Stimulated activated CD4-positive, alpha-beta T cell treated with anti-CD3 and anti-CD28 coated beads, Interleukin-15, amount 100 ng/mL, for 24 hours (primary cell): ENCODE results near the gene KIRREL3.

Experiments used
- DNase-seq: peaks from one replicate; pipeline ENCODE4 v3.0.0-alpha.2; 2020

Gene KIRREL3

DNA sequence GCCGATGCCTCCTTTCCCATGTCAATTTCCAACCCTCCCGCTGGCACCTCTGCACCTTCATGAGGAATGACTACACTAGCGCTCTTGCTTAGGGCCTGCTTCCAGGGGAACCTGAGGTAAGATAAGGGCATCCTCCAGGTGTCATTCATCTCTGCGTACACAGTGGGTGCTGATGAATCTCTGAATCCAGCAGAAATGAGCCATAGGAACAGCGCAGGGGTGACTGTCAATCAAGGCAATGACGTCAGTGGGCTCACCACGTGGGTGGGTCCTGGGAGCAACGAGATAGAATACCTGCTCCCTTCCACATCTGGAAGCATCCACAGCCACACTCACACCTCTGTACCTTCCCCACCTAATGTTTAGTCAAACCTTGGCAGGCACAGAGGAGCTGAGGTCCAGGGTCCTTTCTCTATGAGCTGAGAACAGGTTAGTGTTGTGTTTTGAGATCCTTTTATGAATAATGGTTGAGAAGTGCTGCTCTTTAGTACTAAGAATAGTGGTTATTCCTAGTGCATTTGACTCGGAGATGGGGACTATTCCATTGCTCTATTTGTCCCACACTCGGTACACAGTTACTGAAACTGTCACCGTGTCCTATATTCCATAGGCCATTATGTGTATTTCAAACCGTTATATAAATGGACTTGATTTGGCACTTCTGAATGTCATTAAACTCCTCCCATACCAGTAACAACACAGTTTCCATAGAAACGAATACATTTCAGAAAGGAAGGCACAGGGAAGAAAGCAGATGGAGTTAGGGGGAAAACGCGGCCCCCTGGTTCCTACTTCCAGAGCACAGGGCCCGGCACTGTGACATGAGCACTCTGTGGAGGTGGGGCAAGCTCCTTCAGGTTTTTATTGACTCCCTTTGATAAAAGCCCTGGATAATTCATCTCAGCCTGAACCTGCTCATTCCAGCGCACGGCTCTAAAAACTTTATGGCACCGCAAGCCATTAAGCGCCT lies 451.7 kb downstream of the KIRREL3 start:
- DNase-seq = no peak

DNA sequence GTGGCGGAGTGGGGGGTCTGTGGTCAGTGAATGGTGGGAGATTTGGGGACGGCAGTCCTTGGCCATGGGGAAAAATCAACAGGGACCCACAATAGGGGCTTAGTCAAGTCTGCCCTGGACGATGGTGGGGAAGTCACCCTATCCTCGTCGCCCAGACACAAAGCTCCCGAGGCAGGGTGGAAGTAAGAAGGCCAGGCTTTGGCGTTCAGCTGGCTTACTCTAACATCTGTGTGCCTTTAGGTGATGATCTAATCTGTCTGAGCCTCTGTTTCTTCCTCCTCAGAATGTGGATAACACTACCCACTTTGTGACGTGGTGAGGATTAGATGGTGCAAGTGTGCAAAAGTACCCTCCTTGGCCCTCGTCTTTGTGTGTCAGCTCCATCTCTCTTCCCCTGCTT lies 452.9 kb downstream of the KIRREL3 start:
- no peak for DNase-seq

DNA sequence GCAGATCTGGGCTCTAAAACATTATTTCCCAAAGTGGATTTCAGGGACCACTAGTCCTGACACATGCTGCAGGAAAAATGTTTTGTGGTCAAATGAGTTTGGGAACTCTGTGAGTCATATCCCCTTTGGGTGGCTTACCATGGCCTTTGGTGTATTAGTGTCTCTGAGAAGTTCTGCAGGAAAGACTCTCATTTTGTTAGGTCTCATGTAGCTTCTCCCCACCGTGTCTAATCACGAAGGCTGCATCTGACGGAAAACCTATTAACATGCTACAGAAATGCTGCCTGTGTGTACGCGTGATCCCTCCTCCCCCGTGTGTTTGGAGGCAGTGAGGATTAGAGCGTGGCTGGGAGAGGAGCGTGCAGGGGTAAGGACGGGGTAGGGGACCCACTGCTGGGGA lies 453.4 kb downstream of the KIRREL3 start:
- no peak for DNase-seq

DNA sequence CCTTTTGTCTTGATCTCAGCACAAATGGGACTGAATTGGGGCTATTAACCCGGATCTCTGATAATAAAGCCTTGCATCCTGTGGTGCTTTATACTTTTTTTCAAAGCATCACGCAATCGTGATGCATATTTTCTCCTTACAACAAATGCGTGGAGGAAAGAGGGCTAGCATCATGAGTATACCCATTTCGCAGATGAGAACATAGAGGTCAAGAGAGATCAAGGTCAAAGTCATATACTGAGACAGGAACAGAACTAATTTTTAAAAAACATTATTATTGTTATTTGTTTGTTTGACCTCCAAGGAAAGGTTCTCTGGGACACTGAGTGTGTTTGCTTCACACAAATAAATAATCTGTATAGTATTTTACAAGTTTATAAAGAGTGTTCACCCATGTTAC lies 453.9 kb downstream of the KIRREL3 start:
- DNase-seq = no peak

DNA sequence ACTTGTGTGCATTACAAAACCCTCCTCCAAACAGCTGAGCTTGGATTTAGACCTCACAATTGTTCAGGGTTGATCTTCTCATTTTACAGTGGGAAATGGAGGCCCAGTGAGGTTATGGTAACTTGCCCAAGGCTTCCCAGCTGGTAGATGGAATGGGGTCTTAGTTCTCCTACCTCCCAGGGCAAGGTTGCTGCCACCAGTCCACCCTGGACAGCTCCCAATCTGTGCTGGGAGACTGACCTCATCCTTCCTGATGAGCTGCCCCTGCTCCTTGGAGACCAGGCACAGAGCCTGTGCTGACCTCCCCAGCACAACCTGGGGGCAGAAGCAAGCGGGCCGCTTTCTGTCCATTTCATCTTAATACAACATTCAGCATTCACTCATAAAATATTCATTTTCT lies 454.4 kb downstream of the KIRREL3 start:
- DNase-seq = no peak

DNA sequence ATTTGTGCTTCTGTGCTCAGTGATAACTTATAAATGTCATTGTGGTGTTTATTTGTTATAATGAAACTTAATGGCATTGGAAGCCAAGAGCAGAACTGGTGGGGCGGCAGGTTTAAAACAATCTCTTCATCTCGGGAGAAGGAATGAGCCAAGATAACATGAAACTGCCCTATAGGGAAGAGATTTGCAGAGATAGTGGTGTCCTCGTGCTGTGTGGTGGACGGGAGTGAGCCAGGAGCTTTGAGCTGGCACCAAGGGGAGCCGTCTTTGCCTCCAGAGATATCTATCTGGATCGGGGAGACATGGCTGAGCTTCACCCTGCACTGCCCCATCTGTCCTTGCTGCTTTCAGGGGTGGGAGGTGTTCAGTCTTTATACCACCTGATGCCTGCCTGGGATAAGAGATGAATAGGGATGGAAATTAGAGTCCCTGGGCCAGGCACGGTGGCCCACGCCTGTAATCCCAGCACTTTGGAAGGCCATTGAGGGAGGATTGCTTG lies 455.5 kb downstream of the KIRREL3 start:
- no peak for DNase-seq

DNA sequence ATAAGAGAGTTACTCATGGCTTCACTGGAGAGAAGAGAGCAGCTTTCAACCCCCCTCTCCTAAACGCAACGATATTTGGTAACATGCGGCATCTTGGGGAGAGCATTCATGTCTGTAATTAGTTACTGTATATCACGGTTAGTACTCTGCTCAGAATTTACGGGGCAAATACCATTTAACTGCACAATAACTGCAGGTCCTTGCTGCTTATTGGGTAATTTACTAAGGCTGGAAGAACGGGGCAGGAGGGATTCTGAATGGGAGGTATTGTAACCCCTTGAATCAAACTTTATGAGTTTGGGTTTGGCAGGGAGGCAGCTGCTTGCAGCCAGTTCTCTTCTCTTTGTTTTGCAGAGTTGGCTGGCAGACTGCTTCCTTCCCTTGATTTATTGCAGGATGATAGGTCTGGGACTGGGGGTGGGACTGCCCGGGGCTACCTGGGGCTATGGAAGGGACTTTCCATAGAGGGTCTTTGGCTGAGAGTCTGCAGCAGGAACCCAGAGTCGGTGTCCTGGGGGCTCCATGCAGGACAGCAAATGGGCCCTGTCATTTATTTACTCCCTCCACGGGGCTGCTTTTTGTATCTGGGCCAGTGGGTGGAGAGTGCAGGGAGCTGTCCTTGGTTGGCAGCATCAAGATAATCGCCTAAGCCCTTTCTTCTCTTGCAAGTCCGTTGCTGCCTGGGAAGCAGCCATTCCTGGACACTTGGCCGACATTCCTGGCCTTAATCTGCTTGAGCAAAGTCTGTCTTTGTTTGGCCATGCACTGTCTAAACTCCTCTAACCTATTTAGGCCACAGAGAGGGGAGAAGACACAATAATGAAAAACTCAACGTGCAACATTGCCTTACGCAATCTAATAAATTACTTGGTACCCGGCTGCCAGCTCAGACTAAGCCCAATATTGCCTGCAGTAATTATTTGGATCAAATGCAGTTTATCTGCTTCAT lies 456.2 kb downstream of the KIRREL3 start:
- DNase-seq = no peak

DNA sequence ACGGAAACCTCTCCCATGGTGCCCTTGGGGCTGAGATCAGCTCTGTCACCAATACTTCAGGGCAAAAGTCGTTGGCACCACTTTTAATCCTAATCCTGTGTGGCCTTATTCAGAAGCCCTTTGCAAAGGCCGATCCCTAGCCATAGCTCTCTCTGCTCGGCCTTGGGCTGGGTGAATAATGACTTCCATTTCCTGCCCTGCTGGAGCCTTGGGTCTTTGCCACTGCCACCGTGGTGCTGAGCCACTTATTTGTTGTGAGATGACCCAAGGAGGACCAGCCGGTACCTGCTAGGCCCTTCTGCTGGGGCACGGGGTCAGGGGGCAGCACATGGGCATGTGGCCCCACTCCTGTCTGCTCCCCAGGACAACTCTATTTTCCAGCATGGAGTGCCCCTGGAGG lies 456.9 kb downstream of the KIRREL3 start:
- DNase-seq = no peak

DNA sequence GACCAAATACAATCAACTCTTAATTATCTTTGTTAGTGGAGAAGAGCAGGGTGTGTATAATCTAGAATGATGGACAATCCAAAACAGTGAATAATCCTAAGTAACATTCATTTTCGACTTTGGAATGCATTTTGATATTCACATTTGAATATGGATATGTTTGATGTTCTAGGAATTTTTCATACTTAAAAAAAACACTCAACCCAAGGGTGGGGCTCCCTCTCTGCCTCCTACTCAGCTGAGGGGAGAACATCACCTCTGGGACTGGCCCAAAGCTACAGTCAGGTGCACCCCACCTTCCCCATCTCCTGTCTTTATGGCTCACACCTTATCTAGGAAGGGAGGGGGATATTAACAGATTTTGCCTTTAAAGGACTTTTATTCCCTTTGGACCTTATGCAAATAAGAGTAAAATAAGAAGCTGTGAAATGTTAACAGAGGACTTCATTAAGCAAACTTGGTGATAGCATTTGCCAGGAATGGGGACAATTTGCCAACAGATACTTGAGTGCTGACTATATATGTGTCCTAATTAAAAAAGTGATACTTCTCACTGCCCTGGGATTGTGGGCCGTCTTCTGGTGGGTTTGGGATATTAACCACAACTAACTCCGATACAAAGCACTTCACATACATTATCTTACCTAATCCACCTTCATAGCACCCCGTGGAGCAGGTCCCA lies 458.1 kb downstream of the KIRREL3 start:
- no peak for DNase-seq

DNA sequence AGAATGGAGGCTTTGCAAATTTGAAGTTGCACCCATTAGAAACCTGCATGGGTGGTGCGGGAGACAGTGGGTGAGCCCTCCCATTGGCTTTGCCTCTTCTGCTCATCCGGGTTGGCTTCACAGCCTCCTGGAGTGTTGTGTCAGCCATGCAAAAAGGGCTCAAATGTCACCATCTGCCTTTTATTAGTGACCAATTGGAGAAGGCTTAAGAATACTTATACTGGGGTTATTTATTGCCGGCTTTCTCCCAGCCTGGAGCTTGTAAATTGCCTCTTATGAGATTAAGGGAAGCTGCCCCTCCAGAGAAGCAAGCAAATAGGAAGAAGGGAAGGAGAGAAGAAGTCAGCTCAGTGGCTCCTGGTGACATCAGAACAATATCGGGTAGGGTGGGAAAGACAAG lies 462.5 kb downstream of the KIRREL3 start:
- no peak for DNase-seq

DNA sequence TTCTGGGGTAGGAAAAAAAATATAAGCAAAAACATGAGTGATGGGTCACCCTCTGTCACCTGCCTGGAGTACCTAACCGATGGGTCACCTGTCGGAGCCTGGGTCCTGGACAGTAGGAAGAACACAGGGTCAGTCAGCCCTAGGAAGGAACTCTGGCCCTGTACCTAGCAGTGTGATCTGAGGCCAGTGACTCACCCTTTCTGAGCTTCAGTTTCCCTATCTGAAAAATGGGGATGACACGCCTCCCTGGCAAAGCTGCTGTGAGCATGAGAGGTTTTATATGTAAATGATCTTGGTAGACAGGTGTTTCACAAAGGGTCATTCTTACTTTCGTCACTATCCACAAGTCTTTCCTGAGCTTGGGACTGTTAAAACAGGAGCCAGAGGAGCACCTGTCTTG lies 463.1 kb downstream of the KIRREL3 start:
- no peak for DNase-seq

DNA sequence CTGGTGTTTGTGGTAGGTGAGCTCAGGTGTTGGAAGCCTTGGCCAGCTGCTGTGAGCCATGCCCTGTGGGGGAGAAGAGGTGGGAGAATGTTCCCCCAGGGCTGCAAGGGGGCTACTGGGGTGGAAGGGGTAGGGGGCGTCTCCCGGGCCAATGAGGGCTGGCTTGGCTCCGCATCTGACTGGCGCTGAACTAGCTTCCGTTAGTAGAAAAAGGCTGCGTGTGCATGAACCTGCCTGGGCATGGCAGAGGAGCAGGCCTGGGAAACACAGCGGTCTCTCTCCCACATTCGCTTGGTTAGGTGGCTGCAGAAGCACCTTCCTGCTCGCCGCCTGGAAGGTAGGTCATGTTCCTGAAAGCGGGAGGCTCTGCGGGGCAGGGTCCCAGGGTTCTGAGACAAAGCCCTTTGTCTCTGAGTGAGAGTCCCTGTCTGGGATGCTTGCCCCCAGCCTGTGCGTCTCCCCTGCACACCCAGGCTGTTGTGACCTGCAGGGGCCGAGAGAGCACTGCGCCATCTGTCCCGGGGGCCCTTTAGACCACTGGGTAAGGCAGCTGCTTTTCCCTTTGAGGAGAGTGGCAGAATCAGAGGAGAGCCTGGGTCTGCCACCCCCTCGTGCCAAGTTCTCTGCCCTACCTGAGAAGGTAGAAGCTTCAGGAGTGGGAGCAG lies 466.3 kb downstream of the KIRREL3 start:
- no peak for DNase-seq

DNA sequence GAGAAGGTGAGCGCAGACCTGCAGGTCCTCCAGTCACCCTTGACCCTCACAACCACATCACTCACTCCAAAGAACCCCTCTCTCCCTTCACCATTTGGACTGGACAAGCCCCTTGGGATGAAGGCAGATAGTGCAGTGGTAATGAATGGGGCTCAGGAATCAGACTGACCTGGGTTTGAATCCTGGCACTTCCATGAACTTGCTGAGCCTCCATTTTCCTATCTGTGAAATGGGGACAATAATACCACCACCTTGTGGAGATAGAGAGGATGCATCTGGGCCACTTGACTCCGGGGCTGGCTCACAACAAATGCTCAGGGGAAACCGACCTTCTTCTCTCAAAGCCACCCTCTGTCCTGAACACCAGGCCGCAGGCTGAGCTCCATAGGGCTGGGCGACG lies 467.0 kb downstream of the KIRREL3 start:
- DNase-seq = no peak

DNA sequence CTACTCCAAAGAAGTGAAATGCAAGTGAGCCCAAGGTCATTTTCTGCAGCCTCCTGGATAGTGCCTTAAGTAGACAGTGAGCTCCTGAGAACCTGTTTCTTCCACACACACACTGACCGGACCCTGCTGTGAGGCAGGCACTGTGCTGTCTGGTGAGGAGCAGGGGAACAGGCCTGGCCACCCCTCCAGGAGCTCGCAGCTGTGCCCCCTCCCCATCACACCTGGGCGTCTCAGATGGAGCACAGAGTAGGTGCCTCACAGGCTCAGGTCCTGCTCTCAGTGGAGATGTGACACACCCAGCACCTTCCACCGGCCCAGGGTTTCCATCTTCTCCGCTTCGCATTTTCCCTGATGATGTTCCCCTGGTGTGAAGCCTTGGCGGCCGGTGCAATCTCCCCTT lies 470.2 kb downstream of the KIRREL3 start:
- no peak for DNase-seq

DNA sequence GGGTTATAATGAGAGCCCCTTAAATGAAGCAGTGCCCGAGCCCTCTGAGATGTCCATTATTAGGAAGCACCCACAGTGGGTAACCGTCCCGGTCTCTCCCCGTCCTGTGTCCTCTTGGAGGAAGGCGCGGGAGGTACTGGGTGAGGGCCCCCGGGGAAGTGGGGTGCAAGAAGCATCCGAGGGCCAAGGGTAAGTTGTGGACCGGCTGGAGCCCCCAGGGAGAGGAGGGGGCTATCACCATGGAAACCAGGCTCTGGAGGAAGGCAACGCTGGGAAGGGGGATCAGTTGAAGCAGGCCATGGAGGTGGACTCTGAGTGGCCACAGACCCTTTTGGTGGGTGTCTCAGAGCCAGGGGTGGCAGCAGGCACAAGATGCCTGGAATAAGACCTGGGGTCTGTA lies 471.5 kb downstream of the KIRREL3 start:
- DNase-seq = no peak

DNA sequence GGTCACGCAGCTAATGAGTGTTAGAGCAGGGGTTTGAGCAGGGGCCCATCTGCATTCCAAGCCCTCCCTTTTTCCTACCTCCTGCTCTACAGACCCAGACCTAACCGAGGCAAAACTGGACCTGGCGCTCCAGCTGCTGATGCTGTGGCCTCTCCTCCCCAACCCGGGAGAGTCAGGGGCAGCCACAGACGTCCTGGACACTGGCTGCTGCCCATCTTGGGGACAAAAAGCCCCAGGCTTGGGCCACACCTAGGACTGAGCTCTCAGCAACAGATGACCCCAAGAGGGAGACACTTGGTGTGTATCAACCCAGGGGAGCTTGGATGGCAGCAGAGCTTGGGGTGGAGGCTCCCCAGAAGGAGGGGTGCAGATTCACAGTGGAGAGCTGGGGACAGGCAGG lies 472.5 kb downstream of the KIRREL3 start:
- DNase-seq = no peak

DNA sequence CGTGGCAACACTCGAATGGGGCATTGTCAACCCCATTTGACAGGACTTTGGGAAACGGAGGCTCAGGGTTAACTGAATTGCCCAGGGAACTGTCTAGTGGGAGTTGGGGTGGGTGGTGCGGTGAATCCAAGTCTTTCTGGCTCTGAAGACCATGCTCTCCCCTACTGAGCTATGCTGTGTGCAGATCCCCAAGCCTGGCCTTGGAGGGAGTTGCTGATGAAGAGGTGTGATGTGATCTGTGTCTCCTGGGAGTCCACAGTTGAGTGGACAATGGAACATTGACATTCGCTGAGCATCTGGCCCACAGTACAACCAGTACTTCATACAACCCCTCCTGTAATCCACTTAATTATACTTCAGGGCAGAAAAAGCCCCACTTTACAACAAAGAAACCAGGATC lies 472.9 kb downstream of the KIRREL3 start:
- DNase-seq = no peak

DNA sequence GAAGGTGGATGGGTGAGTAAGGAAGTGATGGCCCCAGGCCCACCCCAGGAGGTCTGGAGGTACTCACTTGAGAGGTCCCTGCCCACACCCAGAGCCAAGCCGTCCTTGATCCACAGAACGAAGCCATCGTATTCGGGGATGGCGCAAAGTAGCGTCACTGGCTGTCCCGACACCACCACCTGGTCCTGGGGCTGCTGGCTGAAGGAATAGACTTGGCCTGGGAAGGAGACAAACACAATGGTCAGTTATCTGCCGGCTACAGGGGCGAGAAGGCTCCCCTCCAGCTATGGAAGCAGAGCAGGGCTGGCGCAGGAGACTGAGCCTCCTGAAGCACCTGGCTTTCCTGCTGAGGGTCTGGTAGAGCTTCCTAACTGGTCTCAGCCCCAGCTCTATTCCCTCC lies 474.1 kb downstream of the KIRREL3 start:
- no peak for DNase-seq

DNA sequence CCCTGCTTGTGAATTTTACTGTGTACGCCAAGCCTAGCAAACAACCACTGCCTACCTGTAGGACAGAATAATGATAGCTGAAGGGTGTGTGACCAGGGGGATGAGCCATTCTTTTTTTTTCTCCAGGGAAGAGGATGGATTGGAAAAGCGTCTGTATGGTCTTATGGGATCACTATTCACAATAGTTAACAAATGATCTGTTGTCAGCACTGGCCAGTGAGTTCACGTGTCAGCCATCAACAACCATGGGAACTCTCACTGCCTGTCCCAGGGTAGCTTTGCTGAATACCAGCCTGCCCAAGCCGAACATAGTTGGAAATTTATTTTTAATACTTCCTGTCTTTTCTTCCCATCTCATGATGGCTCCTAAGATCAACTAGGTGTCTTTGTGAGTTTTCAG lies 474.9 kb downstream of the KIRREL3 start:
- DNase-seq = no peak

DNA sequence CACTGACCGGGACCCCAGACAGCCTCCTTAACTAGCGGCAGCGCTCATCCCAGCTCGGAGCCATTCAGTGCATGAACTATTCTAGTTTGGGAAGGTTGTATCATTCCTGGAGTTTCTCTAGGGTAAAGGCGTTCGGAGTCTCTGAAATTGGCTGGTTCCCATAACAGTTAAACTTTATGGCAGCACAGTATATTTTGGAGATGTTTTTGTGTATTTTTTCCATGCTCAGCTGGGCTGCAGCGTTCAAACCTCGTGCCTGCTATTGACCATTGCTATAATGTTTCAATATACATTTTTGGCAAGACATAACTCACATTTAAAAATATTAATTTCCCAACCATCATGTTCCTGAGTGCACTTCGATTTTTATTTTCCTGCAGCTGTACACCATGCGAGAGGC lies 475.4 kb downstream of the KIRREL3 start:
- no peak for DNase-seq

DNA sequence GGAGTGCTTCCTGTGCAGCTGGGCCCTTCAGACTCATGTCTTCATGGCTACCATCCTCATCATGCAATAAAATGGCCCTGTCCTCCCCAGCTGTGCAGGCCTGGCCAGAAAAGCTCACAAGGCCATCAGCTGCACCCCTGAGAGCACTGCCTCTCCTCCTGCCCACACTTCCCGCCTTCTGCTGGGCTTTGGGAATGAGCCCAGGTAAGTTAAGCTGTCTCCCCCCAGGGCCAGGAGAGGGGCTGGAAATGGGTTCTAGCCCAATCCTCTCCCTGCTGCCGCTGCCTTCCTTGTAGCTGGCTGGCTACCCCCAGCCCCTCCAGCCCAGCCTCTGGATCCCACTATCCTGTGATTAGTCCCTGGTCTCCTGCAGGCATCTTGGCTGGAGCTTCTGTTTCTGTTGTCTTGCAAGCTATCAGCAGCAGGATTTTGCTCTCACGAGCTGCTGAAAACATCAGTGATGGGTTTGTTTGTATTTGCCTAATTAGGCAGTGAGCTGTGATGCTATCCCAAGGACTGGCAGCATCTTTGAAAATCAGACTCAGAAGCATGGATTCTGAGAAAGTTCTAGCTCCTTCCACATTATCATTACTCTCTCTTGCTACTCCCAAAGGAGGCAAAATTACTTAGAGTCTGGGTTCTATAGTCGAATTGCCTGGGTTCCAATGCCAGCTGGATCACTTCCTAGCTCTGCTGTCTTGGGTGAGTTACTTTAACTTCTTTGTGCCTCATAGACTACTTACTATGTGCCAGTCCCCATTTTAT lies 476.9 kb downstream of the KIRREL3 start:
- DNase-seq = no peak

DNA sequence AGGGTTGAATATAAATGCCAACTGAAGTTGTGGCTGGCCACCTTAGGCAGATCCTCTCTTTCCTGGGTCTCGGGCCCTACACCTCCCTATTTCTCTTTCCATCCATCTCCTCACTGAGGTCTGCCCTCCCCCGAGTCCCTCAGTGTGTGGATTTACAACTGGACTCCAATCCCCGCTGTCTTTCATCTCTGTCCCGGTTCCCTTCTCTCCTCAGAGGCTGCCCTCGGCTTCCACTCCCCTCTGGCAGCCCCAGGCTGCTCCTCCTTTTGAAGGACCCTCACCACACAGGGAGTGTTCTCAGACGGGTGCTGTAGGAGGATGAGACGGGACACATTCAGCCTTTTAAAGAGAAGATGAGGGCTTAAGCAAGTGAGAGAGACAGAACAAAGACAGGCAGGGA lies 478.0 kb downstream of the KIRREL3 start:
- DNase-seq = no peak
